ENCODE data around the gene CAMK4.

DNA sequence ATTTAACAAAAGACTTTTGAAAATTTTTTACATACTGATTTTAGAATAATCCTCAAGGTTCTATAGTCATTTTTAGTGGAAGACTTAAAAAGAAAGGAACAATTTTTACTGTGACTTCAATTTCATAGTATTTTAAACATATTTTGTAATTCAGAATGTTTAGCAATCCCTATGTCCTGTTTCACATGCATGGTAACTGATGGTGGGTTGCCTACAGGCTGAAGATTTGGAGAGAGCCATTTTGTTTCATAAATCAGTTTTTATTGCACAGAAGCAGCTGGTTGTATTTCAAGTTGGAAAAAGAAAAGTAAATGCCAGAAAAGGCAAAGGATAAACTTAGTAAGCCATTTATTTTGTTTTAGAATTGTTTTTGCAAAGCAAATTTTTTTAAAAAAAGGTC lies 264.2 kb downstream of the CAMK4 start:
- TF ChIP-seq, protein P1, sequence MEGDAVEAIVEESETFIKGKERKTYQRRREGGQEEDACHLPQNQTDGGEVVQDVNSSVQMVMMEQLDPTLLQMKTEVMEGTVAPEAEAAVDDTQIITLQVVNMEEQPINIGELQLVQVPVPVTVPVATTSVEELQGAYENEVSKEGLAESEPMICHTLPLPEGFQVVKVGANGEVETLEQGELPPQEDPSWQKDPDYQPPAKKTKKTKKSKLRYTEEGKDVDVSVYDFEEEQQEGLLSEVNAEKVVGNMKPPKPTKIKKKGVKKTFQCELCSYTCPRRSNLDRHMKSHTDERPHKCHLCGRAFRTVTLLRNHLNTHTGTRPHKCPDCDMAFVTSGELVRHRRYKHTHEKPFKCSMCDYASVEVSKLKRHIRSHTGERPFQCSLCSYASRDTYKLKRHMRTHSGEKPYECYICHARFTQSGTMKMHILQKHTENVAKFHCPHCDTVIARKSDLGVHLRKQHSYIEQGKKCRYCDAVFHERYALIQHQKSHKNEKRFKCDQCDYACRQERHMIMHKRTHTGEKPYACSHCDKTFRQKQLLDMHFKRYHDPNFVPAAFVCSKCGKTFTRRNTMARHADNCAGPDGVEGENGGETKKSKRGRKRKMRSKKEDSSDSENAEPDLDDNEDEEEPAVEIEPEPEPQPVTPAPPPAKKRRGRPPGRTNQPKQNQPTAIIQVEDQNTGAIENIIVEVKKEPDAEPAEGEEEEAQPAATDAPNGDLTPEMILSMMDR (conservative IDR thresholded peaks at IDR 0.05 in 1 of 2, IDR thresholded peaks at IDR 0.05 in 1 of 2; ENCODE audit: extremely low read depth in 1 of 2, insufficient read depth in 1 of 2, low read depth in 1 of 2, low read length in 2 of 2) = no peak
- TF ChIP-seq EZH2 (IDR thresholded peaks at IDR 0.05; ENCODE audit: borderline replicate concordance, low read length) = no peak
